Right lobe of liver (tissue), 4 donors: ENCODE results near the gene ELMO1.

Experiments used
- CTCF ChIP-seq, 4 donors: fragments of 200-600 bp in 3 of 4; fragments of 450-650 bp in 1 of 4; IDR thresholded peaks; one replicate each; pipeline versions ENCODE4 v1.5.1 to v1.8.0; 2016 to 2022; ENCODE audit warnings: antibody characterized with exemption in 4 of 4, mild to moderate bottlenecking in 2 of 4
- POLR2A ChIP-seq: fragments of 450-650 bp; IDR thresholded peaks from one replicate; pipeline ENCODE4 v1.6.1; 2017; ENCODE audit warnings: antibody characterized with exemption, mild to moderate bottlenecking
- donor health status: DM: no; HTN: no; CAD: no.
- donor health status: DM: no; HTN: no; CAD: no.
- donor health status: DM: no; HTN: yes; CAD: no.

GRCh38 chr7:36847946-36848345 is 600.7 kb downstream of the ELMO1 start:
- no peak for TF ChIP-seq CTCF (IDR thresholded peaks at IDR 0.05)
- no peak for TF ChIP-seq POLR2A
